ENCODE measurements around the gene NINL. TPM values are rescaled to one million over a fixed set of nuclear protein-coding genes. Genes with fewer than 3 reads are reported as not detected.

Gene NINL
- total RNA-seq, 1 donor from 2014 or later, result 21.0 TPM

DNA sequence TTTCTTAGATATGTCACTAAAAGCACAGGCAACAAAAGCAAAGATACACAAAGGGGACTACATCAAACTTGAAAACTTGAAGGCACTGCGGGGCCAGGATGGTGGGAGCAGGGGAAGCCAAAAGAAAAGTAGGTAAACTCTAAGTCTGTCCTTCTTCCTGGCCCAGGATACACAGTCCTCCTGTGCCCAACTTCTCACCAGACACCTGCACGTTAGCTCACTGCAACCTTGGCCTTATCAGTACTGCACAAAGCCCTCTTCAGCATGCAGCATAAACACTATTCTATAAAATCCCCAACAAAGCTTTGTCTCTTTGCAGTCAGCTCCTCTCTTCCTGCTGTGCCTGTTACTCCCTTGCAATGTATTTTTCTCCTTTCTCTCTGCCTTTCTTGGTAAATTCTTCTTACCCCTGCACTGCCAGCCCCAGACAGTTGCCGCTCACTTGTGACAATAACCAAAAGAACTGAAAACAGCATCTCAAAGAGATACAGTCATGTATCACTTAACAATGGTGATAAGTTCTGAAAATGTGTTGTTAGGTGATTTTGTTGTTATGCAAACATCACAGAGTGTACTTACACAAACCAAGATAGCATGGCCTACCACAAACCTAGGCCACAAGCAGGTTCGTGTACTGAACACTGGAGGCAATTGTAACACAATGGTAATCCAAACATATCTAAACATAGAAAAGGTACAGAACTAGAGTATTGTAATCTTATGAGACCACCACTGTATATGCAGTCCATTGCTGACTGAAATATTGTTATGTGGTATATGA lies 51.2 kb downstream of the NINL start:
- no peak for DNase-seq (ENCODE audit: low read depth in 2 of 2)

DNA sequence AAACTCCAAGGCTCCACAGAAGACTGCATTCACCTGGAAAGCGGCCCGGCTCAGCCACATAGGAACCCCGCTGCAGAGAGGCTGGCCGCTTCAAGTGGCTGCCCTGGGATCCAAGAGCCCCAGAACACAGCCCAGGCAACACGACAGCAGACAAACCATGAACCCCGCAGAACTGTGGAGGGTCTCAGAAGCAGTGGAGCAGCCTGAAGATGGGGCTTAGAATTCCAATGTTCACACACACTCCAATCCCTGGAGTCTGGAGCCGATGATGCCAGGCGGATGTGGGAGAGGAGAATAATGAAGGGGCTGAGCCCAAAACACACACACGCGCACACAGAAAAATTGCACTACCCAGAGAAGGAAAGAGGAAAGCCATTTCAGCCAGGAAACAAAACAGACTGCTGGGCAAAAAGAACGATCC lies 52.4 kb downstream of the NINL start:
- DNase-seq (ENCODE audit: low read depth in 2 of 2), result peak in 1 of 2 donors; percentile 65

DNA sequence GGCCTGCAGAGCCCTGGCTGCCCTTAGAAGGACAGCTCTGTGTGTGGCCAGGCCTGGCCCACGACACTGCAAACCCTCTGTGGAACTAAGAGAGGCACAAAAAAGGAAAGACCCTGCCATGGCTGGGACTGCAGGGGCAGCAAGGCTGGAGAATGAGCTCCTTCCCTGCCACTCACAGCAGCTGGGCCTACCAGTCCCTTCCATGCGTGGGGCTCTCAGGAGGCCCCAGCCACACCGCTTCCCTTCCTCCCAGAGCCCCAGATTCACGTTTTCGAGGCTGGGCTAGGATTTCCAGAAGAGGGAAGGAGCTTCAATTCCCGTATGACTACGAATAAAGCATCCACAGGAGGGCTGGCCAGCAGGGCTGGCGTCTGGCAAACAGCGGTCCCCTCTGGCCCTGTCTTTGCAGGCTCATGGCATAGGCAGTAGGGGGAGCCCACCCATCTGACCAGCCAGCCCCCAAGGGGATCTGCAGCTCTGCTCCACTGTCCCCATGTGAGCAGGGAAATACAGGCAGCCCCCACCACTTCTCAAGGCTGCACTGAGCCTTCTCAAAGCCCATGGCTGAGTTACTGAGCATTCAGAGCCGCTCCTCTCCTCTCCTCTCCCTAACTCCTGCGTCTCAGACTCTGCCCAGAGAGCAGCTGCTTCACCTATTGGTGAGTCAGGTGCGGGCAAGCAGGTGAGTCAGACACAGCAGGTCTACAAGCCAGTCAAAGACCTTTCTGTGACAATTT lies 53.1 kb downstream of the NINL start:
- peak in 1 of 2 donors; percentile 77 for DNase-seq (ENCODE audit: low read depth in 2 of 2)

DNA sequence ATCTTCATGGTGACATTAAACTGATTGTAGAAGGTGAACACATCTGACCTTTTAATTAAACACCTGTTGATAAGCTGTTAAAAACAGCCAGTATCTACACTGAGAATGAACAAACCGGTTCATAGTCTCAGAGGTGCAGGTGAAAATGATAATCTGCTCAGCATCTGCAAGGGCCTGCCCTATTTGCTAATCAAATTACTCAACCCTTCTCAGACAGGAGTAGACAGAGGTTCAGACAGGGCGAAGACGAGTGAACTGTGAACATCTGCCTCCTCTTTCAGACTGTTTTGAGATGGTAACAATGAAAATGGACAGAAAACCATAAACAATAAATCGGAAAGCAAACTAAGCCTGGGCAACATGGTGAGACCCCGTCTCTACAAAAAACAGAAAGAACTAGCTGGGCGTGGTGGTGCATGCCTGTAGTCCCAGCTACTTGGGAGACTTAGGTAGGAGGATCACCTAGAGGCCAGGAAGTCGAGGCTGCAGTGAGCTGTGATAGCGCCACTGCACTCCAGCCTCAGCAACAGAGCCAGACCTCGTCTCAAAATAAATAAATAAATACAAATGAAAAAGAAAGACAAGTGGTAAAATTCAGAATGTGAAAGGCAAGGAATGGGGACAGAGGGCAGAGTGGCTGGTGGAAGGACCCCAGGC lies 55.9 kb downstream of the NINL start:
- DNase-seq (ENCODE audit: low read depth in 2 of 2), result no peak

DNA sequence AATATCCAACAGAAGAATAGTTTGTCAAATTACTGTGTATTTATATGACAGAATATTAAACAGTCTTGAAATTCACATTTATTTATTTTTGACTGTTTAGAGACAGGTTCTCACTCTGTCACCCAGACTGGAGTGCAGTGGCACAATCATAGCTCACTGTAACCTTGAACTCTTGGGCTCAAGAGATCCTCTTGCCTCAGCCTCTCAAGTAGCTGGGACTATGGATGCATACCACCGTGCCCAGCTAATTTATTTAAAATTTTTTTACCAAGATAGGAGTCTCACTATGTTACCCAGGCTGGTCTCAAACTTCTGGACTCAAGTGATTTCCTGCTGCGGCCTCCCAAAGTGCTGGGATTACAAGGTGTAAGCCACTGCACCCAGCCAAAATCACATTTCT lies 57.4 kb downstream of the NINL start:
- no peak for DNase-seq (ENCODE audit: low read depth in 2 of 2)

DNA sequence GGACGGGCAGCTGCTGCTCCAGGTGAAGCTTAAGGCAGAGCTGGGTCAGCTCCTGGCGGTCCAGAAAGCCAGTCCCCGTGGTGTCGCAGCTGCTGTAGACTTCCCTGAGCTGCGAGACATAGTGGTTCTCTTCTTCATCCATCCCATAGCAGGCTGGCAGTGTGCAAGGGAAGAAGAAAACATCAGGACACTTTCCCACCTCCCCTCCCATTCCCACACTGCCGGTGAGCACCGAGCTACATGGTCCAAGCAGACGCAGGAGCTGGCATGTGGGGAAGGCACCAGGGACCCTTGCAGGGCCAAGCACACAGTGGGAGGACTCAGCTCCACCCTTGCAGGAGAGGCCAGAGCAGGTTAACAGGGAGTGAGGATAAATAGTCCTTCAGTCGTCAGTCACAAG lies 58.9 kb downstream of the NINL start:
- no peak for DNase-seq (ENCODE audit: low read depth in 2 of 2)

DNA sequence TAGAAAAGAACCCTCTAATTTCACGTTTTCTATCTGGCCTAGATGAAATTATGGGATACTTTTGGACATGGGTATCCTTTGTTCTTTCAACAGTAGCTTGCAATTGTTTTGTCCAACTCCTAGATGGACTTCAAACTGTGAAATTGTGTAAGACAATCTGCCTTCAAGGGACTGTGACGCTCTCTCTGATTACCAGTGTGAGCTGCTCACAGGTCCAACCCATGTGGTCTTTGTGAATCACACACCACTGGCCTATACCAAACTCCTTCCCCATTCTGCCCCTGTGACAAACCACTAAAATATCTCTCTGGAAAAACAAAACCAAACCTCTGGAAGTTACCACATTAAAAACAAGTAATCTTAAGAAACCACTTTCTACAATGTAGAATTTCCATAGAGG lies 59.5 kb downstream of the NINL start:
- no peak for DNase-seq (ENCODE audit: low read depth in 2 of 2)

DNA sequence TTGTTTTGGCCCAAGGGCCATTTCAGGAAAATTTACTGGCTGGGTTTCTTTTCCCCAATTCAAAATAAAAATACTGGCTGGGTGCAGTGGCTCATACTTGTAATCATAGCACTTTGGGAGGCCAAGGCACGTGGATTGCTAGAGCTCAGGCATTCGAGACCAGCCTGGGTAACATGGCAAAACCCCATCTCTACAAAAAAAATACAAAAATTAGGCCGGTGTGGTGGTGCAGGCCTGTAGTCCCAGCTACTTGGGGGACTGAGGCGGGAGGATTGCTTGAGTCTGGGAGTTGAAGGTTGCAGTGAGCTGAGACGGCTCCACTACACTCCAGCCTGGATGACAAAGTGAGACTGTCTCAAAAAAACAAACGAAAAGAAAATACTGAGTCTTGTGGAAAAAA lies 60.0 kb downstream of the NINL start:
- no peak for DNase-seq (ENCODE audit: low read depth in 2 of 2)

DNA sequence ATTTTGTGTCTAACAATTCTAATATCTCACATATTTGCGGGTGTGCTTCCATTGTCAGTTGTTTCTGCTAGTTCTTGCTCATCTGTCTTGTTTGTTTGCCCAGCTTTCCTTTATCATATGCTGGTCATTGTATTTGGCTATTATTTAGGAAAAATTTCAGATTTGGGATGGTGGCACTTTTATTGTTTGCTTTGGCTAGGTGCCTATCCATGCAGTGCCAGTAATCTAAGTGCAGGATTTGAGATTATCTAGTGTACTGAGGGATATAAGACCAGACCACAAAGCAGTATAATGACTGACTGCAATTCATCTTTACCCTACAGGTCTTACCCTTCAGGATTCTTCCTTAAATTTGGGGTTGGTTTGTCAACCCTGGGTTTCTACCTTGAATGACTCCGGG lies 63.9 kb downstream of the NINL start:
- DNase-seq (ENCODE audit: low read depth in 2 of 2), result peak in 1 of 2 donors; percentile 77

DNA sequence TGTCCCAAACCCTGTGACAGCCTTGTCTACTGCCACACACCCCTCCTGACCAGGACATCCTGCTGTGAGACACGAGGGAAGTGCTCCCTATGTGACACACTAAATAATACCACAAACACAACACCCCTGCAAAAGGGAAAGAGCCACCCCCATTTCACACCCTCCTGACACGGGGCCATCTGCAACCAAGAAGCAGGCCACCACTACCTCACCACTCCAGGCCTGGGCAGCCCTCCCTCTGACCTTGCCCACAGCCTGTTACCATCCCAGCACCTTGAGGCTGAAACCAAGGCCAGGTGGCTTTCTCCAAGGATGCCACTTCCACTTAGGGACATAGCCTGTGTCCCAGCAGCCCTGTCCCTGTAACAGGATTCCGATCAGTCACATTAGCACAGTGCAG lies 68.2 kb downstream of the NINL start:
- no peak for DNase-seq (ENCODE audit: low read depth in 2 of 2)

DNA sequence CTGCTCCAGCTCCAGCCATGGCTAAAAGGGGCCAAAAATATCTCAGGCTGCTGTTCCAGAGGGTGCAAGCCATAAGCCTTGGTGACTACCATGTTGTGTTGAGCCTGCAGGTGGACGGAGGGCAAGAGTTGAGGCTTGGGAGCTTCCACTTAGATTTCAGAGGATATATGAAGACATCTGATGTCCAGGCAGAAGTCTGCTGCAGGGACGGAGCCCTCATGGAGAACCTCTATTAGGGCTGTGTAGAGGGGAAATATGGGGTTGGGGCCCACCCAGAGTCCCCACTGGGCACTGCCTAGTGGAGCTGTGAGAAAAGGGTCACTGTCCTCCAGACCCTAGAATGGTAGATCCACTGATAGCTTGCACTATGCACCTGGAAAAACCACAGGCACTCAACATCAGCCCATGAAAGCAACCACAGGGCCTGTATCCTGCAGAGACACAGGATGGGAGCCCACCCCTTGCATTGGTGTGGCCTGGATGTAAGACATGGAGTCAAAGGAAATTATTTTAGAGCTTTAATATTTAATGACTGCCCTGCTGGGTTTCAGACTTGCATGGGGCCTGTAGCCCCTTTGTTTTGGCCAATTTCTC lies 70.5 kb downstream of the NINL start:
- no peak for DNase-seq (ENCODE audit: low read depth in 2 of 2)

DNA sequence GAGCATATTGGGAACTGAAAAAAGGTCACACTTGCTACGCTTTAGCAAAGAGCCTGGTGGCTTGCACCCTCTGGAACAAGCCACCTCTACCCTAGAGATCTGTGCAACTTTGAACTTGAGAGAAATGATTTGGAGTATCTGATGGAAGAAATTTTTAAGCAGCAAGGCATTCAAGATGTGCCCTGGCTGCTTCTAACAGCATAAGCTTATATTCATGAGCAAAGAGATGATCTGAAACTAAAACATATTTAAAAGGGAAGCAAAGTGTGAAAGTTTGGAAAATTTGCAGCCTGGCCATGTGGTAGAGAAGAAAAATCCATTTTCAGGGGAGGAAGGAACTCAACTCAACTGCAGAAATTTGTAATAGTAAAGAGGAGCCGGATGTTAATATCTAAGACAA lies 71.1 kb downstream of the NINL start:
- no peak for DNase-seq (ENCODE audit: low read depth in 2 of 2)

DNA sequence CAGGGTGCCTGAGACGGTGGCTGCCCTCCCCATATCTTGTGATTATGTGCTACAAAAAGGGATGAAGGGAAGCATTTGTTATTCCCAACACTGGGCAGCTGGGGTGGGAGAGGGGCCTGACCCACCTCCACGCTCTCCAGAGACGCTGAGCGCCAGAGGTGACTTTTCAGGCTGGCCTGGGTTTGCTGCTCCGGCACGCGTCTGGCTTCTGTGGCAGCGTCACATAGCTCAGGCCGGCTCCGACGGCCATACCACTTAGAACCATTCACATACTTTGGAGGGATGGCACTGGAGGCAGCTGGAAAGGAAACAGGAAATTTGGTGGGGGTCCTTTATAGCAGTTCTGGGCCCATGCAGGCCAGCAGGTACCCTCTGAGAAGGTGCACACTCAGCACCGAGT lies 72.6 kb downstream of the NINL start:
- DNase-seq (ENCODE audit: low read depth in 2 of 2), result no peak

DNA sequence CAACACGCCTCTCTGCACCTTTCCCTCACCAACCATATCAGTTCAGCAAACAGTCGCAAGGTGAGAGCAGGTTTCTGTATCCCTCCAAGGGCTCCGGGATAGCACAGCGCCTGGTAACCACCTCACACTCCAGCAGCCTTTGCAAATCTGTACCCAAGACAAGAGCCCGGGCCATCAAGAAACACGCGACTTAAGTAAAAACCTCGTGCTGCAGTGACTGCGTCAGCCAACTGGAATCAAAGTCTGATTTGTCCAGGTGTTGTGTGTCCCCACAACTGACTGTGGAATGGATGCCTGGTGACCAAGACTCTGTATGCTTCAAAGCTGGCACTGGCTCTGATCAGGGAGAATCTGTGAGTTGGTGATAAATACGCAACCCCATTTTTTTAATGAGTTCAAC lies 74.1 kb downstream of the NINL start:
- DNase-seq (ENCODE audit: low read depth in 2 of 2), result no peak

DNA sequence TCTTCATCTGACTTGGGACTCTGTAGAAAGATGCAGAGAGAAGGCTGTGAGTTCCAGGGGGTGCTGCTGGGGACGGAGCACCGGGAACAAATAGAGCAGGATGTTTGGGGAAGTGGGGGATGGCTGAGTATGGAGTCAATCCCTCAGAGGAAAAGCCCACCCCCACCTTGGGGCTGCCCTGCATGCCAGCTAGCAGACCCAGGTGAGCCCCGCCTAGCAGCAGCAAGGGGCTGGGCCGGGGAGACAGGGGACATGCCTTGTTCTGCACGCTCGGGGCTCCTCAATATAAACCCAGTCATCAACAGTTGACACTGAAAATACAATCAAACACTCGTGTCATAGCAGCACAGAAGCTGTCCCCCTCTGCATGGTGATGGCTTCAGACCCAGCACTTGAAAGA lies 74.6 kb downstream of the NINL start:
- no peak for DNase-seq (ENCODE audit: low read depth in 2 of 2)

DNA sequence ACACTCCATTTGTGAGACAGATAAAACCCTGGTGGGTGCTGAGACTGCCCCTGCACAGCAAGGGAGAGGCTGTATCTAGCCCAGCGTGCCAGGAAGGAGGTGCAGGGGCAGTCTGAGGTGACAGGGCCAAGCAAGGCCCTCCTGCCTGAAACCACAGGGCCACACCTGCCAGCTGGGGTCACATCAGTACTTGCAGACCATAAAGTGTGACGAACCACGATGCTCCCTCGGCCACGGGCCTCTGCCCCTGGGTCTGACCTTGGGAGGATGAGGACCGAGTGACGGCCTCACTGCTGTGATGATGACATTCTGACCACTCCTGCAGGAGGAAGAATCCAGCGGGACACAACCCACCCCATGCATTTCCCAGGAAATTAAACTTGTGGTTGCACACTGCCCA lies 75.1 kb downstream of the NINL start:
- DNase-seq (ENCODE audit: low read depth in 2 of 2), result no peak

DNA sequence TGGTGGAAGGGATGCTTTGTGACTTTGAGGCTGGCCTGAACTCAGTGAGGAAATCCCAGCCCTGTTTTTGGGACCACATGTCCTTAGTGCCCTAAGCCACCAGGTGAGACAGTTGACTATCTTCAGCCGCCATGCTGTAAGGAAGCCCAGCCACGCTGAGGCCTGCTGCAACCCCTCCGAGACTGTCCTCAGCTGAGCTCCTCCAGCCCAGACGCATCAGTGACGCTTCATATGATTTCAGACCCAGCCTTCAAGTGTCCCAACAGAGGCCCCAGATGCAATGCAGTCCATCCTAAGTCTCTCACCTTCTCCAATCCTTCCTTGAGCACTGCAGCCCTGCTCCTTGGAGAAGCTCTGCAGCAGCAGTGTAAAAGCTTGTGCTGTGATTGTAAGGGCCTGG lies 76.2 kb downstream of the NINL start:
- no peak for DNase-seq (ENCODE audit: low read depth in 2 of 2)

DNA sequence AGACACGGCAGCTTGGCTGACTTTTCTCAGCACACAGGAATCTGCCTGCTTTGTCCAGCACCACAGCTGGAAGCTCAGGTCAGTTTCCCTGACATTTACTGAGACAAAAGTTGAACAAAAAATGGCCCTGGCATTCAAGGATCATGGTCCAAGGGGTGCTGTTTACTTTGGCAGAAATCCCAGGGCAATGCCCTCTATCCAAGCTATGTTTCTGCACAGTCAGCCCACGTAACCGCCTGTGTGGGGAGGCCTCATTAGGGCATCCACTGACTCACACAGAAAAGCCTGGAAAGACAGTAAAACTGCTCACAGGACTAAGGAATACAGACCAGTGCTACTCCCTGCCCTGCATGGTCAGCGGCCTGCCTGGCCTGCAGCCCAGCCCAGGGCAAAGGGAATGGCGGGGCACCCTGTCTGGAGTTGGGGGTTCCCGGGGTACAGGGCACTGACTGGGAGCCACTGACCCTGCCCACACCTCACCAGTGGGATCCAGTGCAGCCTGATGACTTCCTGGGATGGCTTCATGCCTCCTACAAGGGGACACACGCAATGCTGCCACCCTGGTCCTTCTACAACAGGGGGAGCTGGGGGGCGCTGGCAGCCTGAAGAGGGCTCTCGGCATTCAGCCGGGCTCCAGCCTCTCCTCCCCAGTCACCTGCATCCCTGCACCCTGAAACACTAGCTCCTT lies 77.1 kb downstream of the NINL start:
- DNase-seq (ENCODE audit: low read depth in 2 of 2), result peak; percentile 51 to 76

DNA sequence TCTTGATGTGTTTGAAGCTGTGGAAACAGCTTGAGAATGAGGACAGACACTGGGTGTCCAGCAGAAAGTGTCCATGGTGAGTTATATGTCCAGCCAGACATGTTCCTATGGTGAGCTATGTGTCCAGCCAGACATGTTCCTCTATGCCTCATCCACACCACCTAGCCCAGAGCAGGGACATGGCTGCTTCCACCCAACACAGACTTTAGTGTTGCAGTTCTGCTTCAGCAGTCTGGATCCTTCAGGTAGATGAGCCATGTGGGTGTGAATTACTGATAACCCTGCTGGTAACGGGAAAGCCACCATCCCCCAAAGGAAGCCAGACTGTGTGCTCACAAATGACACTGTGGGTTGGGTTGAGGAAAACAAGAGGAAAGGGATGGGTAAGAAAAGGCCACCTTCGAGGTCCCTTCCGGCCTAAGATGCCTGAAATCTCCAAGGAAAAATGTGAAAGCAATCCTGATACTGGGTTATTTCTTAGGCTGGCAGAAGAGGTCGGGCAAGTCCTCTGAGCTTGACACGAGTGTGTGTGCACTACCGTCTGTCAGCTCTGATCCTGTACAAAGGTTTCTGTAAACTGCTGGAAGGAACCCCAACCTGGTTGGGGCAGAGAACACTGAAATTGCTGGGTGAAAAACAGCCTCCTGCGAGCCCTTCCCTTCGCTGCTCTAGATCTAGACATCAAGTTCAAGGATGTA lies 77.8 kb downstream of the NINL start:
- DNase-seq (ENCODE audit: low read depth in 2 of 2), result no peak

DNA sequence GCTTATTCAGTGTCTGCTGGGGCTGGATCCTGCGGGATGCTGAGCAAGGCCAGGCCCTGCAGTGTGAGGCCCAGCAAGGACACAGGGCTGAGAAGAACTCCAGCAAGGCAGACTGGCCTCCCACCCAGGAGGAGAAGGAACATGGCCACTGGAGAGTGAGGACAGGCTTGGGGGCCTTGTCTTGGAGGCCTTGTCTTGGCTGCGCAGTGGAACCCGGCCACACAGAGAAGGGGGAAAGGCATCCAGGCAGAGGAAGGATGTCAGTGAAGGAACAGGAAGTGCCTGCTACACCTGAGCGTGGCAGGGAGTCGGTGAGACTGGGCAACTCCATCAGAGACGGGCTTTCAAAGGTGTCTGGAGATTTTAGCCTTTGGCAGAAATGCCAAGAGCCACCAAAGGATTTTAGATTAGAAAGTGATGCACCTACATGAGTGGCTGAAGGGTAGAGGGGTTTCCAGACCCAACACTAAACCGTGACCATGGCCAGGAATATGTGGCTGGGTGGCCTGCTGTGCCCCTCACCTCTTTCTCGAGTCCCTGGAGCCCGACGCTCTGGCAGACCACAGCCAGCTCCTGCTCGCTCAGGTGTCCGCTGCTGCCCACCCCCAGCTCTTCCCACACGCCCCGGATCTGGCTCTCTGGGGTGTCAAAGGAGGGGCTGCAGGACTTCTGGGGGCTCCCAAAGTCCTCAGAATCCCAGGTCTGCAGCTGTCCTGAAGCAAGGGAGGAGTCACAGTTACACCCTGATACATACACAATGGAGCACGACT lies 80.8 kb downstream of the NINL start:
- DNase-seq (ENCODE audit: low read depth in 2 of 2), result no peak
